HTERT RPE-1 (cell line): ENCODE measurements around the gene KRTAP4-6.
"Not testable (repeated sequence)": the region's sequence is repeated elsewhere in the genome, so short reads cannot be mapped to it uniquely, and the experiment has no call there.

Source experiments
- in situ Hi-C: fragments of 300-500 bp; cut with MboI; formaldehyde crosslinking; loops from 4 replicates; pipeline ENCODE4 v1.14.3; 2020; ENCODE audit warnings: low sequenced_read_pairs

KRTAP4-6 gene

DNA sequence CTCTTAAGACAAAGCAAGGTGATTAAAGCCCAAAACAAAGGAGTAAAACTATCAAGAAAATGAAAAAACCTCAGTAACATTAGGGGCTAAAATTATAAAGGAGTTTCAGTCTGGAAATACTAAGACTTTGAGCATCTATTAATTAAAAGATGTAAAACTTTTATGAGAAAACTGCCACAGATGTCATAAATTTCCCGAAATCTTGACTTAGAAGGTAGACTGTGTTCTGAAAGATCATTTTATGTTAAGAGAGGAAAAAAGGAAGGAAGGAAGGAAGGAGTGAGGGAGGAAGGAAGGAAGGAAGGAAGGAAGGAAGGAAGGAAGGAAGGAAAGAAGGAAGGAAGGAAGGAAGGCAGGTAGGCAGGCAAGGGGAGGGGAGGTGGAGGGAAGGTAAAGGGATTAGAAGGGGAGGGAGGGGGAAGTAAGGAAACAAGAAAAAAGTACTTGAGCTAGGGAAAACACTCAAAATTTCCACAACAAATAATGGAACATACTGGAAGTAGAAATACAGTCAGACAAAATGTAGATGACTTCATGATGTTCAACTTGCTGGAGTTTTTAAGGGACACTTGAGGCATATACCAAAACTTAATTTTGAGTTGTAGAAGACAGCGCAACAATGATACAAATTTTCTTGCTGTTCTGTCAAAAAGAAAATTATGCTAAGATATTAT, 7.3 kb upstream of the KRTAP4-6 start:
- in situ Hi-C loops = no loop called here

DNA sequence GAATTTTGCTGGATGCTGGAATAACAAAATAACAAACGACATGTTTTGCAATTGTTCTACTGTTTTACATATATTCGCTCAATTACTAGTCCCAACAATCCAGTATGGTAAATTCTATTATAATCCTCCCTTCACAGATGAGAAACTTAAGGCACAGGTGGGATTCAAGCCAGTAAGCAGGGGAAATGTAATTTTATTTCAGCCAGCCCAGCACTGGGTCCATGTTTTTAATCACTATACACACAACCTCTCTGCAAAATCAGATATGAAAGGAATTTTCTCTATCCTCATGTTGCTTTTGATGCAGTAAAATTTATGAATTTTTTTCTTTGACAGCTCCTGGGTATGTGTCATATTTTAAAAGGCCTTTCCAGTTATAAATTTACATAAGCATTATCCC, 4.9 kb upstream of the KRTAP4-6 start:
- in situ Hi-C loops = no loop called here

DNA sequence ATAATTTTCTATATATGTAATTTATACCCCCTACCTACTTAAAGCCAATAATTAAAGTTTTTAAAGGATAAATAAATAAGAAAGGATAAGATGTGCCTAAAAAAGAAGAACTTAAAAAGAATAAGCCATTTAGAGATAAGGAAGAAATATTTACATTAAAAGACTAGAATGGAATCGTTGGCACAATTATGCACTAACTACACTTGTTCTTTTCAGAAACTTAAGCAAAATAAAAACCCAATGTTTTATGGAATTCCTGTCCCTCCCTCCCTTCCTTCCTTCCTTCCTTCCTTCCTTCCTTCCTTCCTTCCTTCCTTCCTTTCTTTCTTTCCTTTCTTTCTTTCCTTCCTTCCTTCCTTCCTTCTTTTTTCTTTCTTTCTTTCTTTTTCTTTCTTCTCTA, 4.5 kb upstream of the KRTAP4-6 start:
- in situ Hi-C loops = no loop called here

DNA sequence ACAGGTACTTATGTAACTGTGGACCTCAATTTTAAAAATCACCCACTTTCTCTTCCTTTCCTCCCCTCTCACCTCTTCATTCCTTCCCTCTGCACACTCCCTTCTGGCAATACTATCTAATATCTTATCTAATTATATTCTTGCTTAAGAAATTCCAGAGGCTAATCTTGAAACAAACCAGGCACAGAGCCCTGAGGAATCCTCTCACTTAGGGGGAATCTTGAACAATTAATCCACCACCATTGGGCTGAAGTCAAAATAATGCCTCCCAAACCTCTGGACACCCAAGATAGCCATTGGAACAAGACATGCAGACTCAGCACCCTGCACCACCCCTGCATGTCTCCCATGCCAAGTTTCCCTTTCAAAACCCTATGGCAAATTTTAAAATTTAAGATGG, 1.0 kb upstream of the KRTAP4-6 start:
- in situ Hi-C loops = no loop called here

DNA sequence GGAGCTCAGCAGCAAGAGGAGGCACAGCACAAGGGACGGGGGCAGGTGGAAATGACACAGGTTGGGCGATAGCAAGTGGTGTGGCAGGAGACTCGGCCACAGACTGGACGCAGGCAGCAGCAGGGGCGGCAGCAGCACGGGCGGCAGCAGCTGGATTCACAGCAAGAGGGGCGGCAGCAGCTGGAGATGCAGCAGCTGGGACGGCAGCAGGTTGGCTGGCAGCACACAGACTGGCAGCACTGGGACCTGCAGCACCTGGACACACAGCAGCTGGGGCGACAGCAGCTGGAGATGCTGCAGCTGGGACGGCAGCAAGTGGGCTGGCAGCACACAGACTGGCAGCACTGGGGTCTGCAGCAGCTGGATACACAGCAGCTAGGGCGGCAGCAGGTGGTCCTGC, 479 bp downstream of the KRTAP4-6 start:
- in situ Hi-C loops = not testable (repeated sequence)

DNA sequence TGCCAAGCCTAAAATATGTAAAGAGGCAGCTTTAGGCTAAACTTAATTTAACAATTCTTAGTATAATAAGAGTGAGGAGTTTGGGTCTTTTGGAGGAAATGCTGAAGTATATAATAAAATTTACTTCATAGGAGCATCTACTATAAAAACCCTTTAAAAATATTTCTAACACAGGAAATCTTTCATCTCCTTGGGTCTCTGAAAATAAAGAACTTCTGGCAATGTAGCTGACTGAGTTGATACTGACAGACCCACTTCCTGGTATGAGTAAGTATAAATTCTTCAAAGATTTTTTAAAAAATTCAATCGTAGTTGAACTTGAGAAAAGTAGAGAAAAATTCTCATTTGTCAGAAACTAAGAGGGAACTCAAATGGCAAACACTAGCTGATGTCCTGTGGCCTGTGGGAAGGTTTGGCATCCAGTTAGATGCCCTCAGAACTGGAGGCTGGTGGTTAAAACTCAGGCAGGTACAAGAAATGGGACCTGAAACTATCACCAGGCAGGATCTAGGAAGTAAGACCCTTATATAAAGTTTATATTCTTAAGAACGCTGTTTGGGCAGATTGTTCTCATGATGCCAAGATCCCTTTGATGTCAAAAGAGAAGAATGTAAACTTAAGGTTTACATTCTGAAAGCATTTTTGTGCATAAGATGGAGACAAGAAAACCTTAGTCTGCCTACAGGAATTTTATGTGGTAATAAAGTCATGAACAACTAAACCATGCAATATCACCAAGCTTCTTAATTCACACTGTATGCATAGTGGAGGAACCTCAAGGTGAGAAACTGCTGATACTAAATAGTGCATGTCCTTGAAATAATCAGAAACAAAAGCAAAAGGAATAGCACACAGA, 6.2 kb downstream of the KRTAP4-6 start:
- in situ Hi-C loops = no loop called here

DNA sequence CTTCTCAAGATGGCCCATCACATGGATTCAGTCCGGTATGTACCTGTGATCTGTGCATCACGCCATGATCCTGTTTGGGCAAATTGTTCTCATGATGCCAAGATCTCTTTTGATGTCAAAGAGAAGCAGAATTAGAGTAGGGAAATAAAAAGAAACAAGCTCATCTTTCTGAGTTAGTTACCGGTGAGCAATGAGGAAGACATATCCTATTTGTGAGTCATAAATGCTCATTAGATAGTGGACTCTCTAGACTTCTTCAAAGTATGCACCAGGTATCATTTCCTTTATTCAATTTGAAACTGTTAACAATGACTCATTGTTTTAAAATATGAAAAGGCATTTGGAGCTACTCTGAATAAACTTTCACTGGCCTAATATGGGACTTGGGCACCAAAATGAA, 8.4 kb downstream of the KRTAP4-6 start:
- in situ Hi-C loops = no loop called here

DNA sequence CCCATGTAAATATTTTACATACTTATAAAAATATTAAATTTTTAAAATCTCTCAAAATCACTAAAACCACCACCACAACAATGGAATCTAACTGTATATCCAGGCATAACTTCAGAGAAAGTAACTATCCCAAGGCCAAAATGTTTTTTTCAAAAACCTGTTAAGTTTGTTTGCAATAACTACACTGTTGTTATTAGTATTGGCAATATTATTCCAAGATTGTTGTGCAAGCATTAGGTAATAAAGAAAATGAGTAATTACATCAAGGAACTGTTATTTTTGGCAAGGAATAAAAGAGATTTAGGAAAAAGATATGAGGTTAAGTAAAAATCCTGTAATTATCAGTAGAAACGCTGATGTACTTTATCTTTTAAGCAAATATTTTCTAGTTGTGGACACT, 13.0 kb downstream of the KRTAP4-6 start:
- in situ Hi-C loops = no loop called here

DNA sequence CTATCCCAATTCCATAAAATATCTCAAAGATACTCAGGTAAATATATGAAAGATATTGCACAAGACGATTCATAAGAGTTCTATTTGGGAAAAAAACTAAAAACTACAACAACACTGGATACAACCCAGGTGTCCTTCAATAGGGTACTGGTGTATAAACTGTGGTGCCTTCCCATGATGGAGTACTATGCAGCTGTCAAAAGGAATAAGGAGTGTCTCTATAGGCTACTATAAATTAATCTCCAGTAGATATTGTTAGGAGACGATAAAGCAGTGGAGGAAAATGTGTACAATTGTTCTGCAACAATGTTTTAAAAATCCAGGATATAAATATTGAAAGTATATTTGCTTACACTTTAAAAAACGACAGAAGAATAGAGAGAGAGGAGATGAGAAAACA, 13.9 kb downstream of the KRTAP4-6 start:
- in situ Hi-C loops = no loop called here

DNA sequence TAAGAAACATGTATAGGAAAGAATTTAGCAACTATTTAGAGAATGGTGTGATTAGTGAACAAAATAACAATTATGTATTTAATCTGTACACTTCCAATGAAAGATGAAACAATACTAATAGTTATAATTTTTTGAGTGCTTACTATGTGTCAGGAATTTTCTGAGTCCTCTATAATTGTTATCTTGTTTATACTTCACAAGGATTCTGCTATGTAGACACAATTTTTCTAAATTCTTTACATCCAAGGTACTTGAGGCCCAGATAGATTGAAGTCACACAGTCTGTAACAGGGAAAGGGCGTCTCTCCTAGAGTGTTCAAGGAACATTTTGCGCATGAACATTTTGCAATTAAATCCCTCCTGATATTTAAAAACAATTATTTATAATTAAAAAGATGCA, 15.3 kb downstream of the KRTAP4-6 start:
- in situ Hi-C loops = no loop called here

DNA sequence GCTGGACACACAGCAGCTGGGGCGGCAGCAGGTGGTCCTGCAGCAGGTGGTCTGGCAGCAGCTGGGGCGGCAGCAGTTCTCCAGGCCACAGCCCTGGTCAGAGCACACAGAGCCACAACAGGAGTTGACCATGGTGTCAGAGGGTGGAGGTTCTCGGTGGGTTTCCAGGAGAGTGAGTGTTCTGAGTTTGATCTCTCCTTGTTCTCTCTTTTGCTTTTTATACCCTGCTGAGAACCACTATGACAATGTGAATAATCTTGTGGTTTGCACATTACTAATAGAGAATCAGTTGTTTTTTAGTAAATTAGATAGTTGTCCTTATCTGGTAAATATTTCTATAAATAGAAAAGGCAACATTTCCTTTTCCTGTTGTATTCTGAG, 16.4 kb downstream of the KRTAP4-6 start, which contains the start of gene KRTAP4-12:
Gene KRTAP4-12 (minus strand): TSS at position 192 of the 381 bp plus-strand sequence. CDS start 60 bp downstream, at position 132.
- in situ Hi-C loops = not testable (repeated sequence)

DNA sequence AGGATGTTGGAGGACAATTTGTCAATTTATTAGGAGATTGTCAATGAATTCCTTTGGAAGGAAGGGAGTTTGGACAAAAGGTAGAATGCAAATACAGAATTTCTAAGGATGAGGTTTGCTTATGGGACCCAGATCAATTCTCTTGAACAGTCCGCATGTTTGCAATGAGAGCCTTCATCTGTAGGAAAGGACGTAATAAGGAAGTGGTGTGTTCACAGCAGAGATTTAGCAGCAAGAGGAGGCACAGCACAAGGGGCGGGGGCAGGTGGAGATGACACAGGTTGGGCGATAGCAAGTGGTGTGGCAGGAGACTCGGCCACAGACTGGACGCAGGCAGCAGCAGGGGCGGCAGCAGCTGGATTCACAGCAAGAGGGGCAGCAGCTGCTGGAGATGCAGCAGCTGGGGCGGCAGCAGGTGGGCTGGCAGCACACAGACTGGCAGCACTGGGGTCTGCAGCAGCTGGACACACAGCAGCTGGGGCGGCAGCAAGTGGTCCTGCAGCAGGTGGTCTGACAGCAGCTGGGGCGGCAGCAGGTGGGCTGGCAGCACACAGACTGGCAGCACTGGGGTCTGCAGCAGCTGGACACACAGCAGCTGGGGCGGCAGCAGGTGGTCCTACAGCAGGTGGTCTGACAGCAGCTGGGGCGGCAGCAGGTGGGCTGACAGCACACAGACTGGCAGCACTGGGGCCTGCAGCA, 16.9 kb downstream of the KRTAP4-6 start:
- in situ Hi-C loops = not testable (repeated sequence)

DNA sequence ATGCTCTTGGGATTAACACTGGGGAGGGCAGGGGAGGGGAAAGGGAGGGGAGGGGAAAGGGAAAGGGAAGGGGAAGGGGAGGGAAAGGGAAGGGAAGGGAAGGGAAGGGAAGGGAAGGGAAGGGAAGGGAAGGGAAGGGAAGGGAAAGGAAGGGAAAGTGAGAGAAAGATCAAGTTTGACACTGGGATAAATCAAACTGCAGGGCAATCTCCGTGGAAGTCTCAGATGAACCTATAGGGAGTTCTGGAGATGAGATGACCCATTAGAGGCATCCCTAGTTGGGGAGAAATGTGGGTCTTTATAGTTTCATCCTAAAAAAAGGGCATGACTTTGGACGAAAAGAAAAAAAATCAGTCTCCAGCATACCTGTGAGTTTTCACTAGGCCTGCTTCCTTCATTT, 18.6 kb downstream of the KRTAP4-6 start:
- in situ Hi-C loops = no loop called here

DNA sequence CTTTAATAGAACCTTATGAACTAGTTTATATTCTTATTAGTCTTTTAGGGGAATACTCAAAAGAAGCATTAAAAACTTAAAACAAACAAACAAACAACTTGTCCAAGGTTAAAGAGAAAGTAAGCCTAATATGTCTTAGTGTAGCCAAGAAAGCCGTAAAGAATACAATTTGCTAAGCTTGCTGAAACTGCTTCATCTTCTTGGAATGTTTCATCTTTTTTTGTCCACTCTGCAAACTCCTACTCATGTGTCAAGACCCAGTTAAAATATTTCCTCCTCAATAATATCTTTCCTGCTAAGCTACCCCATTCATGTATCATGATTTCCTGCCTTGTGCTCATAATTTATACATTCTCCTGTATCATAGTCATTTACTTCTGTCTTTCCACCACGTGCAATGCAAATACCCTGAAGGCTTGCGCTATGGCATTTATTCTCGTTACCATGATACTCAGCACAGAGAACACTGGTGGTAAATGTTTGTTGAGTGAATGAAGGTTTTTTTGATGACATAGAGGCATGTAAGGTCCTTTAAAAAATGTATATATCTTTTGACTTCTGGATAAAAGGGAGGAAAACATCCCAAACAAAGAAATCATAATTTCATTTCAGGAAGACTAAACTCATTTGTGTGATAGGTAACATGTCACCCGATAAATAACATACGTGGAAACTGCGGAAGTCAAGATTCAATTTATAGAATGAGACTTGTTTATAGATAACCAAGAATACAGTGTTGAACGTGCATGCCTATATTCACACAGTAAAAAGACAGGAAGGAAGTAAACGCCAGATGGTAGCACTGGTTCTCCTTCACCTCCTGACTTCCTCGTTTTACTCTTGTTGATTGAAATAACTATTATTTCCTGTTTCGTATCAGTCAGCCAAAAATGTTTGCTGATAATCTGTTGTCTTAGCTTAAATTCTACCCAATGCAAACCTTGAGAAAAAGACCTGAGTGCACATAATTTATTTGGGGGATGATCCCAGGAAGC, 20.4 kb downstream of the KRTAP4-6 start:
- in situ Hi-C loops = not testable (repeated sequence)

DNA sequence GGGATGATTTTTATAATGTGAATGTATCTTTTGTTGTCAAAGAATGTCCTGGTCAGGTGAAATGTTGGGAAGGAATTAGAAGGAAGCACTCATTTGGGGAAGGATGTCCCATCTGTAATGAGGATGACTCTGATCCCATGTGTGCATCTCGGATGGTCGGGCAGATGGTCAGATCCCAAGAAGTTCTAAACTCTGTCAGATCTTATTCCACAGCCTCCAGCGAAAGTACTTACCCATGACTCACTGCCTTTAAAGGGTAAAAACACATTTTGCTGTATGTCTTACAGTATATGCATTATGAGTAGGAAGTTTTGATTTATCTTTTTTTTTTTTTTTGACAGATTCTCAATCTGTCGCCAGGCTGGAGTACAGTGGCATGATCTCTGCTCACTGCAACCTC, 21.6 kb downstream of the KRTAP4-6 start:
- in situ Hi-C loops = no loop called here

DNA sequence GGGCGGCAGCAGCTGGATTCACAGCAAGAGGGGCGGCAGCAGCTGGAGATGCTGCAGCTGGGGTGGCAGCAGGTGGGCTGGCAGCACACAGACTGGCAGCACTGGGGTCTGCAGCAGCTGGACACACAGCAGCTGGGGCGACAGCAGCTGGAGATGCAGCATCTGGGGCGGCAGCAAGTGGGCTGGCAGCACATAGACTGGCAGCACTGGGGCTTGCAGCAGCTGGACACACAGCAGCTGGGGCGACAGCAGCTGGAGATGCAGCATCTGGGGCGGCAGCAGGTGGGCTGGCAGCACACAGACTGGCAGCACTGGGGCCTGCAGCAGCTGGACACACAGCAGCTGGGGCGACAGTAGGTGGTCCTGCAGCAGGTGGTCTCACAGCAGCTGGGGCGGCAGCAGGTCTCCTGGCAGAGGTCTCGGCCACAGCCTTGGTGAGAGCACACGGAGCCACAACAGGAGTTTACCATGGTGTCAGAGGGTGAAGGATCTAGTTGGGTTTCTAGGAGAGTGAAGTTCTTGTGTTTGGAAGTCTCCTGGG, 22.4 kb downstream of the KRTAP4-6 start, which contains the start of gene KRTAP4-11:
Gene KRTAP4-11 (minus strand): TSS at position 528 of the 541 bp plus-strand sequence. CDS start 58 bp downstream, at position 470.
- in situ Hi-C loops = not testable (repeated sequence)

DNA sequence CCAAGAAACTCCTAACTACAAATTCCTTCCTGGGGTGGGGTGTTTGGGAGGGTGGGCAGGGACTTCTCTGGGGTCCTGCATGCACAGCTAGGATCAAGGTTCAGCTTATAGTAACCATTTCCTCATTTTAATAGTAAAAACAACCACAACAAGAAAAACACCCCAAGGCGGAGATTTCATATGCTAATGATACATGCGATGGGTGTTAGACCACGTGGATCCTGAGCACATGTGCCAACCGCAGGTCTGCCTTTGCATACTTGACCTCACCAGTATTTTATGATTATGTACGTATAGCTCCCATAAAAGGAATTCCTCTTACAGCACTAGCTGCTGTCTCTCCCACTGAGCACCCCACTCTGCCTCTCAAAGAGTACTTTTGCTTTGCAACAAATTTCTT, 24.0 kb downstream of the KRTAP4-6 start:
- in situ Hi-C loops = no loop called here

DNA sequence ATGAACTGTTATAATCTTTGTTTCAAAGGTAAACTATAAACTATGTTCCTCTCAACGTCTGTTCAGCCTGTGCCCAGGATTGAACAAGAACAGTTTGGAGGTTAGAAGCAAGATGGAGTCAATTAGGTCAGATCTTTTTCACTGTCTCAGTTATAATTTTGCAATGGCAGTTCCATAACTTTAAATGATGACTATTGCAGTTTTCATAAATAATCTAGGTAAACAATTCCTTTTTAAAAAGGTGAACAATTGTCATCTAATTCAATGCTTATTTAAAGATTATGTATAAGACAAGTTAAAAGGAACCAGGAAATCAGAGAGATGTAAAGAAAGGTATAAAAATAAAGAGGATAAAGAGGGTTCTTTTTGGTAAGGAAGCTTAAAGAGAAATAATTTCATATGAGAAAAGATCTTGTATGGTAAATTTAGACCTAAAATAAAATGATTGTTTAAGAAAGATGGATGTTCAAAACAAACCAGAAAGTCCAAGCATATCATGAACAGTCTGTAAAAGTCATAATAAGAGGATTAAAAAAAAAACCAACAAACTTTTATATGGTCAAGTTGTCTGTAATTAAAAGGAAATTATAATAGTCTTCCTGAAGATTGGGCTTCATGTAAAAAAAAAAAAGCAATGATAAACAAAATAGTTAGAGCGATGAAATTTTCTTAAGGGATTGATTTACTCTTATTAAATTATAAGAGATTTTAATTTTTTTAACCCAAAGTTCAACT, 29.0 kb downstream of the KRTAP4-6 start:
- in situ Hi-C loops = no loop called here

DNA sequence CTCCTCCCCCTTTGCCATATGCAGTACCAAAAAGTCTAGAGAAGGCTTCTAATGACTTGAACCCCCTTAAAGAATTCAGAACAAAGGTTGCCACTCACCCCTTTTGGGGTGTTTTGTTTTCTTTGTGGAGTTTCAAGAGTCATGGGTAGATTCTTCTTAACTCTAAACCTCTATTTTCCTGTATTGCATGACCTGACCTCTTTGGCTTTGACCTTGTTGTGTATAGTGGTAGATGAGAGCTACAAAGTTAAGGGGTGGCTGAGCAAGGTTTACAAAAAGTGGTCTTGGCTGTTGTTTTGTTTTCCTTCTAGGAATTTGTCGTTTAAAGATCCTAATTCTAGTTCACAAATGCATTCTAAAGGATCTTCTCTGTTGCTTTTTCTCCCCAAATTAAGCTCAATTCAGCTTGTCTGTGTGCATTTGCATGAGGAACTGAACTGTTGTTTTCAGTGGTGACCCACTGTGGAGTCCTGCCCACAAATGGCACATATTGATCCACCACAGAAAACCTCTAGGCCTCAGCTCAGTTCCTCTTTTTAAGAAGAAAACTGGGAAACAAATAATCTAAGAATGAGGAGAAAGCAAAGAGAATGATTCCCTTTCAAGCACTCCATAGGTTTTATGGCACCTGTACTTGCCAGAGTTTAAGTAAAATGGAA, 31.5 kb downstream of the KRTAP4-6 start:
- in situ Hi-C loops = not testable (repeated sequence)
